ENCODE results near the gene TRAF2.

TRAF2 gene

DNA sequence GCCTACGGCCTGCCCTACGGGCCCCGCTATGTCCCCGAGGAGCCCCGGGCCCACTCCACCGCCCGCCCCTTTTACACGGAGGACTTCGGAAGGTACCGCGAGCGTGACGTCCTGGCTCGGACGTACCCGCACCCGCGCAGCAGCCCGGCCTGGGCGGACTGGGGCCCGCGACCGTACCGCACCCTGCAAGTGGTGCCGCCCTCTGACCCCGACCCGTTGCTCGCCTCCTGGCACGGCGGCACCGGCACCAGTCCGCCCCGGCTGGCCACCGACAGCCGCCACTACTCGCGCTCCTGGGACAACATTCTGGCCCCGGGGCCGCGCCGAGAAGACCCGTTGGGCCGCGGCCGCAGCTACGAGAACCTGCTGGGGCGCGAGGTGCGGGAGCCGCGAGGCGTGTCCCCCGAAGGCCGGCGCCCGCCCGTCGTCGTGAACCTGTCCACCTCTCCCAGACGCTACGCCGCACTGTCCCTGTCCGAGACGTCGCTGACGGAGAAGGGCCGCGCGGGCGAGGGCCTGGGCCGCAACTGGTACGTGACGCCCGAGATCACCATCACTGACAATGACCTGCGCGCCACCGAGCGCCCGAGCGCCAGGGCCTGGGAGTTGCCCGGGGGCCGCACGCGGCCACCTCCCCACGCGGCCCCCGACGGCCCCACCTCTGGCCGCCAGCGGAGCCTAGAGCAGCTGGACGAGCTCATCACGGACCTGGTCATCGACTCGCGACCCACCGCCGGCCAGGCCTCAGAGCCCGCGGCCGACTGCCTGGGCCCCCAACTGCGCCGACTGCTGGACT is 40.7 kb upstream of the TRAF2 start:
- intact Hi-C loops (cut with DNase I), result loop anchor here (5.0 kb wide), 1 partner anchor 38 kb away; the partner anchor contains the start of gene RABL6

GRCh38 chr9:136846376-136847087 is 39.8 kb upstream of the TRAF2 start:
- DNase-seq, result peak in 7 of 42 donors; percentile 30 to 61 (median 46)
- intact Hi-C loops (cut with DNase I), result loop anchor here (5.0 kb wide), 1 partner anchor 39 kb away; the partner anchor contains the start of gene RABL6

More for the DNA sequence above, 40.7 kb upstream of the TRAF2 start:
- DNase-seq, result no peak

GRCh38 chr9:136847088-136847825 is 39.1 kb upstream of the TRAF2 start:
- DNase-seq, result no peak
- intact Hi-C loops (cut with DNase I), result loop anchor here (5.0 kb wide), 1 partner anchor 40 kb away; the partner anchor contains the start of gene RABL6

GRCh38 chr9:136847826-136848392 is 38.4 kb upstream of the TRAF2 start:
- DNase-seq, result peak in 17 of 42 donors; percentile 27 to 73 (median 52)
- intact Hi-C loops (cut with DNase I), result loop anchor here (5.0 kb wide), 1 partner anchor 41 kb away; the partner anchor contains the start of gene RABL6

DNA sequence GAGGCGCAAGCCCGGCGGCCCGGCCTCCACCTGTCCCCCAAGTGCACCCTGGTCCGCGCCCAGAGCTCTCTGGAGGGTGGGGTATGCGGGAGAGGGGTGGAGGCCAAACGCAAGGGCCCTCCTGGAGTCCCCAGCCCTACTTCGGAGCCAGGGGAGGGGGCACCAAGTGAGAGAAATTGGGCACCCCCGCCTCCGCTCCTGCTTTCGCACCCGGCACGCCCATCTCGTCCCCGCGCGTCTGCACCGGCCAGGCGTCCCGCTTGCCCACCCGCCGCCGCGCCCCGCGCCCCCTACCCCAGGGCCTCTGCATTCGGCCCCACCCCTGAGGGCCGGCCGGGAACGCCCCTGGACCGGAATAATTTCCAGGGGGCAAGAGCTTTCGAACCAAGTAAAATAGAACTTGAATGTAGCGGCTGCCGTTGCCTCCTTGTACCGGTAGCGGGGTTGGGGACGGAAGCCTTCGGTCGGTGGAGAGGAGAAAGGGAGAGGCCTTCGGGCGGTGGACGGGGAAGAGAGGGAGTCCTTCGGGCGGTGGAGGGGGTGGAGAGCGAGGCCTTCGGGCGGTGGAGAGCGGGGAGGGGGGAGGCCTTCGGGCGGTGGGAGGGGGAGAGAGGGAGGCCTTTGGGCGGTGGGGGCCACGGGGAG is 37.8 kb upstream of the TRAF2 start:
- DNase-seq, result peak in 6 of 42 donors; percentile 31 to 69 (median 52)

DNA sequence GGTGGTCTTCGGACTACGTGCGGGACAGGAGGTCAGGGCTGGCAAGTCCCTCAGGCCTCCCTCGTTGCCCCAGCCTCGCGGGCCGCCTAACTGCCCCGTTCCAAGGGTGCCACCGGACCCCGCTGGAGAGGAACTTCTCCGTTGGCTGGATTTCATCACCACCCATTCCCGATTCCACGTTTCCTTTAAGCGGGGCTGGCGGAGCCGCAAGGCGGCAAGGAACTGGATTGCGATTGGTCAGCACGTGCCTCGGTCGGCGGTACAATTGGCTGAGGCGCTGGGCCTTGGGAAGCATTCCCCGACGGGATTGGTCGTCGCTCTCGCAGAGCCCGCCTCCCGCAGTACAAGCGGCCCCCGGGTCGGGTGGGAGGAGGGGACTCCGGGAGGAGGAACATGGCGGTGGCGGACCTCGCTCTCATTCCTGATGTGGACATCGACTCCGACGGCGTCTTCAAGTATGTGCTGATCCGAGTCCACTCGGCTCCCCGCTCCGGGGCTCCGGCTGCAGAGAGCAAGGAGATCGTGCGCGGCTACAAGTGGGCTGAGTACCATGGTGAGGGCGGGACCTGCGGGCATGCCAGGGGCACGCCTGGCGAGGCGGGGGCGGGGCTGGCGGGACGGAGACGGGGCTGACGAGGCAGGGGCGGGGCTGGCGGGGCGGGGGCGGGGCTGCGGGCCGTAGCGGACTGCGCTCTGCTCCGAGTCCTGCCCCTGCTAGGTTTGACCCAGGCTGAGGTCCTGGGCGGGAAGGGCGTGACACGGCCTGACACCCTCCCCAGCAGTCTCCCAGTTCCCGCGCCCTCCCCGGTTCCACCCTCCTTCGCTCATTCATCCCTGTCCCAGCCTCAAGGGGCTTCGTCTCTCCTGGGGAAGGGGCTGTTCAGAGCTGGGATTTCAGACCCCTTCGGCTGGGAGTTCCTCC is 37.0 kb upstream of the TRAF2 start, which contains the start of gene PHPT1:
PHPT1 (plus strand) TSS at position 372 of the 922 bp plus-strand sequence; CDS start at position 394, 22 bp downstream.
- intact Hi-C loops (cut with DNase I), result loop anchor here (5.0 kb wide), 1 partner anchor 42 kb away; the partner anchor contains the start of gene RABL6
- peak; percentile 98 to 100 (median 99) for DNase-seq

More for the DNA sequence above, 37.8 kb upstream of the TRAF2 start:
- intact Hi-C loops (cut with DNase I), result loop anchor here (5.0 kb wide), 1 partner anchor 41 kb away; the partner anchor contains the start of gene RABL6

GRCh38 chr9:136849960-136850865 is 36.1 kb upstream of the TRAF2 start:
- peak in 3 of 42 donors; percentile 15 to 50 (median 35) for DNase-seq
- intact Hi-C loops (cut with DNase I), result loop anchor here (5.0 to 10.0 kb wide), 2 partner anchors 43 to 85 kb away; partner anchors contain the start of gene RABL6

DNA sequence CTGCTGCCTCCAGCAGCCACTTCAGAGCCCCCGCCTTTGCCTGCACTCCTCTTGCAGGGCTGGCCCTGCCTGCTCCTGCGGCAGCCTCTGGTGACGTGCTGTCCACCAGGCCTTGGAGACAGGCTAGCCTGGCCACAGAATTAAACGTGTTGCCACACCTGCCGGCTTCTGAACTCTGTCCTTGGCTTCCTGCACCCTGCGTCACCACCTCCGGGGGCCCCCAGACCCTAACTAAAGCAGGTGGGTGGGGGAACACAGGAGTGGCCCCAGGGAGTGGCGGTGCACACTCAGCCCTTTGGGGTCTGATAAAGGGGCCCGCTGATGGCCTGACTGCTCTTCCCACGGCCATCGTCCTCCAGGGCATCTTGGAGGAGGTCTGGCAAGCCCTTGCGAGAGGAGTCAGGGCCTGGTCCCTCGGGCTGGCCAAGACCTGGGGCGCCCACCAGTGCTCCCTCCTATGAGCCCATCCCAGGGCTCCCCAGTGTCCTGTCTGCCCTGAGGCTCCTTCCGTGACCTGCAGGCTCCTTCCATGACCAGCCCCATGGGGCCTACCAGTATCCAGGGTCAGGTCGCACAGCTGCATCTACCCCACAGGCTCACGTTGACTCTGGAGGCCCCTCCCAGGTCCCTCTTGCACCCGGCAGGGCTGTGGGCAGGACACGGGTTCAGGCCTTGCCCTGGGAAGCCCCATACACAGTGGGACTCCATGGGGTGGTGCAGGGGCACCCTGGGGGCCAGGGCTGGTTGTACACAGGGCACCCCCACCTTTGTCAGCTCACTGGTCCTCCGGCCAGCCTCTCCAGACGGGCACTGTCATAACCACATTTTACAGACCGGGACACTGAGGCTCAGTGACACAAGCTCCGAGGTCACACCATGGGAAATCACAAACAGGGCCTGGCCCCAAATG is 35.2 kb upstream of the TRAF2 start:
- intact Hi-C loops (cut with DNase I), result loop anchor here (10.0 kb wide), 1 partner anchor 84 kb away; no protein-coding TSS in a partner anchor
- DNase-seq, result no peak

DNA sequence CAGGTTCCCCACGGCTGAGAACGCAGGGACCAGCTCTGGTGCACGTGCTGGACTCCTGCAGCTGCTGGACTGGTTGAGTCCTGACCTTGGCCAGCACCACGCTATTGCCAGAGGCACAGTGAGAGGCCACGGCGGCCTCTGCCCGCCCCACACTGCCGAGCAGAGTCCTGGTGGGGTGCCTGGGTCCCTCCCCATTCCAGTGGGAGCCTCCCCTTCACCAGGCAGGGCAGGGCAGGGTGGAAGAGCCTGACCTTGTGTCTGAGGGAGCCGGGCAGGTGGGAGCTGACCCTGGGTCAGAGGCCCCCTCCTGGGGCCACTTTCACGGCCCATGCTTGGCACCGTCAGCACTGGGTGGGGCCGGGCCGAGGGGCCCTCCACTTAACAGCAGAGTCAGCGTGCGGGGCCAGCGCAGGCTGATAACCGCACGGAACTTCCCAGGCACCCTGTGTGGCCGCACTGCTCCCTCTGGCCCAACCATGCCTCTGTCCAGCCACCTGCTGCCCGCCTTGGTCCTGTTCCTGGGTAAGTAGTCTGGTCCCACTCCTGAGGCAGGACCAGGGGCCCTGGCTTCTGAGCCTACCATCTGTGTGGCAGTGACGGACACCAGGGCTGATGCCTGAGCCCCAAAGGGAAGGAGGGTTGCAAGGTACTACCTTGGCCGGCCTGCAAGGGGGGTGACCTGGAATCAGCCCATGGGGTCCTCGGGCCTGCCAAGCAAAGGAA is 34.2 kb upstream of the TRAF2 start, which contains the start of gene MAMDC4:
MAMDC4 (plus strand) TSS at position 406 of the 723 bp plus-strand sequence; CDS start at position 477, 71 bp downstream.
- peak in 1 of 42 donors; percentile 5 for DNase-seq
- intact Hi-C loops (cut with DNase I), result loop anchor here (10.0 kb wide), 1 partner anchor 83 kb away; no protein-coding TSS in a partner anchor

DNA sequence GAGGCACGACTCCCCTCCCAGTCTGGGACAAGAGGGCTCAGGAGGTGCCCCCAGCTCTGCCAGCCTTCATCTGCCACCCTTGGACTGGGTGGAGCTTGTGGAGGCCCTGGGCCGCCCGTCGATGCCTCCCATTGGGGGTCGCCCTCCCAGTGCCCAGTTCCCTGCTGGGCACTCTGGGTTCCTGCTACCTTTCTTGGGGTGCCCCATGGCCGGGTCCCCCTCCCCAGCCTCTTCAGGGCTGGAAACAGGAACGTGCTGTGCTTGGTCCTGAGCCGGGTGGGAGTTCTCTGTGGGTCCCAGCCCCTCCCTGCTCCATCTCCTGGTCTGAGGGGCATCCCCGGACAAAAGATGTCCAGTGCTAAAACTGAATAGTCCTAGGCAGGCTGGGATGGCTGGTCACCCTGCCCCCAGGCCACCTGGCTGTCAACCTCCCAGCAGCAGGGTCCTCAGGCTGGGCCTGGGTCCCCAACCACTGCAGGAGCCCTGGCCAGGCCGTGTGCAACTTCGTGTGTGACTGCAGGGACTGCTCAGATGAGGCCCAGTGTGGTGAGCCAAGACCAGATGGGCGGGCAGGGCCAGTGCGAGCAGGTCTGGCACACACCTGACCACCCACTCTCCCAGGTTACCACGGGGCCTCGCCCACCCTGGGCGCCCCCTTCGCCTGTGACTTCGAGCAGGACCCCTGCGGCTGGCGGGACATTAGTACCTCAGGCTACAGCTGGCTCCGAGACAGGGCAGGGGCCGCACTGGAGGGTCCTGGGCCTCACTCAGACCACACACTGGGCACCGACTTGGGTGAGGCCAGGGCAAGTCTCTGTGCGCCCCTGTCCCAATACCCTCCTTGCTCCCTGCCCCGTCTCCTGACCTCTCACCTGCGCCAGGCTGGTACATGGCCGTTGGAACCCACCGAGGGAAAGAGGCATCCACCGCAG is 33.4 kb upstream of the TRAF2 start:
- DNase-seq, result peak in 5 of 42 donors; percentile 1 to 7 (median 4)
- intact Hi-C loops (cut with DNase I), result loop anchor here (10.0 kb wide), 1 partner anchor 82 kb away; no protein-coding TSS in a partner anchor

DNA sequence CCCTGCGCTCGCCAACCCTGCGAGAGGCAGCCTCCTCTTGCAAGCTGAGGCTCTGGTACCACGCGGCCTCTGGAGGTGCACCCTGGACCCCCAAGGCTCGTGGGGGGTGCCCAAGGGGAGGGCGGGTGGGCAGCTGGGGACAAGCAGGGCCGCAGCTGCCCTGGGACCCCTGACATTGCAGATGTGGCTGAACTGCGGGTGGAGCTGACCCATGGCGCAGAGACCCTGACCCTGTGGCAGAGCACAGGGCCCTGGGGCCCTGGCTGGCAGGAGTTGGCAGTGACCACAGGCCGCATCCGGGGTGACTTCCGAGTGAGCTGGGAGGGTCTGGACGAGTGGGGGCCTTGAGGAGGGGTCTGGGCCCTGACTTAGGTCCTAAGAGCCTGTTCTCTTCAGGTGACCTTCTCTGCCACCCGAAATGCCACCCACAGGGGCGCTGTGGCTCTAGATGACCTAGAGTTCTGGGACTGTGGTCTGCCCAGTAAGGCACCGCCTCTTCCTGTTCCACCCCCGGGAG is 32.7 kb upstream of the TRAF2 start:
- no peak for DNase-seq
- intact Hi-C loops (cut with DNase I), result loop anchor here (10.0 kb wide), 1 partner anchor 81 kb away; no protein-coding TSS in a partner anchor
